Loucy (cell line): ENCODE measurements around the gene NPVF.

Source experiments
- H2AFZ ChIP-seq: fragments of 200-600 bp; sonication (generic); 2 replicates; pipeline ENCODE4 v1.6.0; 2016; ENCODE audit warnings: antibody characterized with exemption, mild to moderate bottlenecking, low read length, moderate library complexity
- H3F3A ChIP-seq: fragments of 200-600 bp; 2 replicates; pipeline ENCODE4 v1.6.0; 2016; ENCODE audit warnings: antibody characterized with exemption, low read depth, mild to moderate bottlenecking
- H3K27me3 ChIP-seq: fragments of 200-600 bp; sonication (generic); 2 replicates; pipeline ENCODE4 v1.6.1; 2014; ENCODE audit warnings: low read length, mild to moderate bottlenecking; ENCODE audit not compliant: insufficient read depth, poor library complexity, severe bottlenecking
- H3K36me3 ChIP-seq: fragments of 200-600 bp; sonication (generic); 2 replicates; pipeline ENCODE4 v1.6.1; 2016; ENCODE audit warnings: low read length; ENCODE audit not compliant: insufficient read depth
- H3K4me1 ChIP-seq: fragments of 200-600 bp; sonication (generic); 2 replicates; pipeline ENCODE4 v1.5.1; 2014; ENCODE audit warnings: low read length, mild to moderate bottlenecking; ENCODE audit not compliant: insufficient read depth, poor library complexity, severe bottlenecking
- H3K4me2 ChIP-seq: fragments of 200-600 bp; sonication (generic); 2 replicates; pipeline ENCODE4 v1.6.0; 2014; ENCODE audit warnings: antibody characterized with exemption, low read length, low read depth, mild to moderate bottlenecking; ENCODE audit not compliant: poor library complexity, severe bottlenecking
- H3K4me3 ChIP-seq: fragments of 200-600 bp; sonication (generic); 2 replicates; pipeline ENCODE4 v1.5.1; 2014; ENCODE audit warnings: low read length, mild to moderate bottlenecking, mixed read lengths; ENCODE audit not compliant: poor library complexity, severe bottlenecking
- H3K79me2 ChIP-seq: fragments of 200-600 bp; sonication (generic); 2 replicates; pipeline ENCODE4 v1.6.1; 2014; ENCODE audit warnings: low read length; ENCODE audit not compliant: insufficient read depth
- H3K9ac ChIP-seq: fragments of 200-600 bp; sonication (generic); 2 replicates; pipeline ENCODE4 v1.6.0; 2014; ENCODE audit warnings: mild to moderate bottlenecking, low read depth, low read length, moderate library complexity; ENCODE audit not compliant: poor library complexity, severe bottlenecking
- H3K9me2 ChIP-seq: fragments of 200-600 bp; sonication (generic); replicated peaks from 2 replicates; pipeline ENCODE4 v1.6.1; 2016; ENCODE audit warnings: low read depth, low read length, mixed read lengths
- H3K9me3 ChIP-seq: fragments of 200-600 bp; sonication (generic); 2 replicates; pipeline ENCODE4 v1.6.1; 2014; ENCODE audit warnings: mild to moderate bottlenecking, antibody characterized with exemption, low read length, low read depth; ENCODE audit not compliant: insufficient read depth
- H4K20me1 ChIP-seq: fragments of 200-600 bp; sonication (generic); 2 replicates; pipeline ENCODE4 v1.6.0; 2014; ENCODE audit warnings: antibody characterized with exemption, low read length, mild to moderate bottlenecking; ENCODE audit not compliant: insufficient read depth, poor library complexity, severe bottlenecking
- EZH2phosphoT487 ChIP-seq: fragments of 200-600 bp; IDR thresholded peaks from 2 replicates; pipeline ENCODE4 v1.6.1; 2018; ENCODE audit warnings: antibody characterized with exemption, mild to moderate bottlenecking, moderate library complexity, borderline replicate concordance
- TF ChIP-seq, protein P1 (sequence below): fragments of 200-600 bp; sonication (generic); conservative IDR thresholded peaks from 2 replicates; pipeline ENCODE4 v1.5.1; 2014; ENCODE audit warnings: mild to moderate bottlenecking, antibody characterized with exemption, low read length

NPVF gene

GRCh38 chr7:25218191-25218590 is 10.1 kb downstream of the NPVF start:
- no peaks in the 10 kb centered on the region for H3K36me3 ChIP-seq
- no peak overlapping the region for H2AFZ ChIP-seq
- H3F3A ChIP-seq: no peaks in the 10 kb centered on the region
- H3K4me1 ChIP-seq: no peaks in the 10 kb centered on the region
- H3K9ac ChIP-seq: no peak overlapping the region
- no peak overlapping the region for H3K4me2 ChIP-seq
- no peaks in the 10 kb centered on the region for H3K27me3 ChIP-seq
- no peaks in the 10 kb centered on the region for H3K9me2 ChIP-seq
- no peak overlapping the region for H3K4me3 ChIP-seq
- TF ChIP-seq EZH2phosphoT487: no peak
- TF ChIP-seq, protein P1, sequence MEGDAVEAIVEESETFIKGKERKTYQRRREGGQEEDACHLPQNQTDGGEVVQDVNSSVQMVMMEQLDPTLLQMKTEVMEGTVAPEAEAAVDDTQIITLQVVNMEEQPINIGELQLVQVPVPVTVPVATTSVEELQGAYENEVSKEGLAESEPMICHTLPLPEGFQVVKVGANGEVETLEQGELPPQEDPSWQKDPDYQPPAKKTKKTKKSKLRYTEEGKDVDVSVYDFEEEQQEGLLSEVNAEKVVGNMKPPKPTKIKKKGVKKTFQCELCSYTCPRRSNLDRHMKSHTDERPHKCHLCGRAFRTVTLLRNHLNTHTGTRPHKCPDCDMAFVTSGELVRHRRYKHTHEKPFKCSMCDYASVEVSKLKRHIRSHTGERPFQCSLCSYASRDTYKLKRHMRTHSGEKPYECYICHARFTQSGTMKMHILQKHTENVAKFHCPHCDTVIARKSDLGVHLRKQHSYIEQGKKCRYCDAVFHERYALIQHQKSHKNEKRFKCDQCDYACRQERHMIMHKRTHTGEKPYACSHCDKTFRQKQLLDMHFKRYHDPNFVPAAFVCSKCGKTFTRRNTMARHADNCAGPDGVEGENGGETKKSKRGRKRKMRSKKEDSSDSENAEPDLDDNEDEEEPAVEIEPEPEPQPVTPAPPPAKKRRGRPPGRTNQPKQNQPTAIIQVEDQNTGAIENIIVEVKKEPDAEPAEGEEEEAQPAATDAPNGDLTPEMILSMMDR: no peak
- H3K9me3 ChIP-seq: no peaks in the 10 kb centered on the region
- no peaks in the 10 kb centered on the region for H3K79me2 ChIP-seq
- H4K20me1 ChIP-seq: no peaks in the 10 kb centered on the region

GRCh38 chr7:25216837-25217236 is 11.4 kb downstream of the NPVF start:
- Histone ChIP-seq H3K4me3 (no peak overlapping the region), H3K9me2 (no peaks in the 10 kb centered on the region), H3K79me2 (no peaks in the 10 kb centered on the region), H3K9me3 (no peaks in the 10 kb centered on the region), H3K4me2 (no peak overlapping the region), H4K20me1 (no peaks in the 10 kb centered on the region), H3K27me3 (no peaks in the 10 kb centered on the region), H2AFZ (peak overlapping the region; percentile 63; the same call in 1 of the 2 replicates), H3K4me1 (no peaks in the 10 kb centered on the region), H3K9ac (no peak overlapping the region), H3K36me3 (no peaks in the 10 kb centered on the region), H3F3A (no peaks in the 10 kb centered on the region)
- TF ChIP-seq, protein P1: peak; percentile 84
- no peak for TF ChIP-seq EZH2phosphoT487

- Histone ChIP-seq H3K9me2 (no peaks in the 10 kb centered on the region), H3K27me3 (no peaks in the 10 kb centered on the region), H2AFZ (peak overlapping the region; percentile 63), H3K4me1 (no peaks in the 10 kb centered on the region), H3K4me2 (no peak overlapping the region), H3K36me3 (no peaks in the 10 kb centered on the region), H3K4me3 (no peak overlapping the region), H3K9ac (no peak overlapping the region), H3K79me2 (no peaks in the 10 kb centered on the region), H4K20me1 (no peaks in the 10 kb centered on the region), H3K9me3 (no peaks in the 10 kb centered on the region), H3F3A (no peaks in the 10 kb centered on the region)
- TF ChIP-seq EZH2phosphoT487: no peak
- TF ChIP-seq, protein P1: peak; percentile 39; the same call in 1 of the 2 replicates
These were observed 12.5 kb downstream of the NPVF start for GRCh38 chr7:25215694-25216335.
